Muscle layer of duodenum (tissue), 2 donors: Measurements from ENCODE around the gene TTC7B.
A peak's percentile ranks its signal among the peaks of the same experiment; 100 is the strongest.

ENCODE experiments used
- H3K27ac ChIP-seq: one replicate; pipeline ENCODE4 v1.7.0; 2013; ENCODE audit warnings: mild to moderate bottlenecking, low read length
- H3K27me3 ChIP-seq: one replicate; pipeline ENCODE4 v1.7.0; 2013; ENCODE audit warnings: low read depth, mild to moderate bottlenecking, control low read depth, low read length
- H3K36me3 ChIP-seq, 2 donors: one replicate each; pipeline ENCODE4 v1.7.0; 2013; ENCODE audit warnings: low read length in 2 of 2, control low read depth in 1 of 2, mild to moderate bottlenecking in 1 of 2; ENCODE audit not compliant: insufficient read depth in 2 of 2, control insufficient read depth in 1 of 2
- H3K4me1 ChIP-seq, 2 donors: one replicate each; pipeline ENCODE4 v1.7.0; 2013; ENCODE audit warnings: low read length in 2 of 2, mild to moderate bottlenecking in 2 of 2, control low read depth in 1 of 2, moderate library complexity in 1 of 2; ENCODE audit not compliant: insufficient read depth in 2 of 2, control insufficient read depth in 1 of 2
- H3K4me3 ChIP-seq, 2 donors: one replicate each; pipeline ENCODE4 v1.7.0; 2013; ENCODE audit warnings: low read length in 2 of 2, low read depth in 1 of 2, mild to moderate bottlenecking in 1 of 2
- H3K9me3 ChIP-seq, 2 donors: one replicate each; pipeline ENCODE4 v1.7.0; 2013; ENCODE audit warnings: low read length in 2 of 2, control low read depth in 1 of 2, mild to moderate bottlenecking in 1 of 2; ENCODE audit not compliant: control insufficient read depth in 1 of 2
- donor health status: healthy.

The TTC7B gene

GRCh38 chr14:90523961-90524875, 292.0 kb downstream of the TTC7B start:
- Histone ChIP-seq H3K4me1 (peaks cover 7 to 41% of the 10 kb centered on the region in 2 donors), H3K27me3 (no peaks in the 10 kb centered on the region), H3K27ac (no peak overlapping the region), H3K36me3 (no peaks in the 10 kb centered on the region), H3K4me3 (no peak overlapping the region), H3K9me3 (no peaks in the 10 kb centered on the region)

GRCh38 chr14:90523544-90523943, 292.7 kb downstream of the TTC7B start:
- Histone ChIP-seq H3K27me3 (no peaks in the 10 kb centered on the region), H3K27ac (no peak overlapping the region), H3K9me3 (no peaks in the 10 kb centered on the region), H3K4me3 (no peak overlapping the region), H3K36me3 (no peaks in the 10 kb centered on the region), H3K4me1 (peaks cover 7 to 45% of the 10 kb centered on the region in 2 donors)

GRCh38 chr14:90522571-90523191, 293.5 kb downstream of the TTC7B start:
- Histone ChIP-seq H3K36me3 (no peaks in the 10 kb centered on the region), H3K9me3 (no peaks in the 10 kb centered on the region), H3K27ac (no peak overlapping the region), H3K27me3 (no peaks in the 10 kb centered on the region), H3K4me1 (peaks cover 7 to 54% of the 10 kb centered on the region in 2 donors), H3K4me3 (no peak overlapping the region)

- Histone ChIP-seq H3K27ac (no peak overlapping the region), H3K4me3 (no peak overlapping the region), H3K4me1 (peaks cover 7 to 59% of the 10 kb centered on the region in 2 donors), H3K27me3 (no peaks in the 10 kb centered on the region), H3K36me3 (no peaks in the 10 kb centered on the region), H3K9me3 (no peaks in the 10 kb centered on the region)
Observed at GRCh38 chr14:90521930-90522483, 294.2 kb downstream of the TTC7B start.

- Histone ChIP-seq H3K27me3 (no peaks in the 10 kb centered on the region), H3K4me3 (no peak overlapping the region), H3K27ac (no peak overlapping the region), H3K4me1 (peaks cover 7 to 59% of the 10 kb centered on the region in 2 donors), H3K9me3 (no peaks in the 10 kb centered on the region), H3K36me3 (no peaks in the 10 kb centered on the region)
Observed at GRCh38 chr14:90521084-90521929, 294.9 kb downstream of the TTC7B start.

- H3K4me3 ChIP-seq = no peak overlapping the region
- H3K4me1 ChIP-seq = peaks cover 7 to 59% of the 10 kb centered on the region in 2 donors
- no peaks in the 10 kb centered on the region for H3K27me3 ChIP-seq
- H3K27ac ChIP-seq = no peak overlapping the region
- no peaks in the 10 kb centered on the region for H3K9me3 ChIP-seq
- no peaks in the 10 kb centered on the region for H3K36me3 ChIP-seq
Observed at GRCh38 chr14:90520326-90520725, 295.9 kb downstream of the TTC7B start.

GRCh38 chr14:90519262-90519920, 296.8 kb downstream of the TTC7B start:
- H3K27me3 ChIP-seq = no peaks in the 10 kb centered on the region
- no peak overlapping the region for H3K4me3 ChIP-seq
- H3K27ac ChIP-seq = no peak overlapping the region
- H3K4me1 ChIP-seq = peaks cover 7 to 56% of the 10 kb centered on the region in 2 donors
- H3K36me3 ChIP-seq = no peaks in the 10 kb centered on the region
- no peaks in the 10 kb centered on the region for H3K9me3 ChIP-seq

GRCh38 chr14:90518941-90519256, 297.3 kb downstream of the TTC7B start:
- Histone ChIP-seq H3K36me3 (no peaks in the 10 kb centered on the region), H3K4me1 (peaks cover 7 to 55% of the 10 kb centered on the region in 2 donors), H3K4me3 (no peak overlapping the region), H3K9me3 (no peaks in the 10 kb centered on the region), H3K27me3 (no peaks in the 10 kb centered on the region), H3K27ac (no peak overlapping the region)

- no peaks in the 10 kb centered on the region for H3K9me3 ChIP-seq
- H3K27ac ChIP-seq = peak overlapping the region; percentile 11
- no peak overlapping the region for H3K4me3 ChIP-seq
- H3K4me1 ChIP-seq = peaks cover 9 to 57% of the 10 kb centered on the region in 2 donors
- H3K27me3 ChIP-seq = no peaks in the 10 kb centered on the region
- H3K36me3 ChIP-seq = no peaks in the 10 kb centered on the region
Observed at GRCh38 chr14:90518069-90518940, 297.9 kb downstream of the TTC7B start.
